Measurements from ENCODE around the gene SF3B3.
"Not testable (repeated sequence)": the region's sequence is repeated elsewhere in the genome, so short reads cannot be mapped to it uniquely, and the experiment has no call there.

SF3B3 gene

GRCh38 chr16:70569752-70570151, 46.1 kb downstream of the SF3B3 start:
- FAIRE-seq: no peak

- FAIRE-seq: no peak
These were observed 47.5 kb downstream of the SF3B3 start for GRCh38 chr16:70570967-70571570.

DNA sequence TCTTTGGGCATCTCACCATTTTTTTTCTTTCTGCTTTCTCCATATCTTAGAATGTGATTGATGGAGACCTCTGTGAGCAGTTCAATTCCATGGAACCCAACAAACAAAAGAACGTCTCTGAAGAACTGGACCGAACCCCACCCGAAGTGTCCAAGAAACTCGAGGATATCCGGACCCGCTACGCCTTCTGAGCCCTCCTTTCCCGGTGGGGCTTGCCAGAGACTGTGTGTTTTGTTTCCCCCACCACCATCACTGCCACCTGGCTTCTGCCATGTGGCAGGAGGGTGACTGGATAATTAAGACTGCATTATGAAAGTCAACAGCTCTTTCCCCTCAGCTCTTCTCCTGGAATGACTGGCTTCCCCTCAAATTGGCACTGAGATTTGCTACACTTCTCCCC, 48.0 kb downstream of the SF3B3 start:
- FAIRE-seq: no peak

DNA sequence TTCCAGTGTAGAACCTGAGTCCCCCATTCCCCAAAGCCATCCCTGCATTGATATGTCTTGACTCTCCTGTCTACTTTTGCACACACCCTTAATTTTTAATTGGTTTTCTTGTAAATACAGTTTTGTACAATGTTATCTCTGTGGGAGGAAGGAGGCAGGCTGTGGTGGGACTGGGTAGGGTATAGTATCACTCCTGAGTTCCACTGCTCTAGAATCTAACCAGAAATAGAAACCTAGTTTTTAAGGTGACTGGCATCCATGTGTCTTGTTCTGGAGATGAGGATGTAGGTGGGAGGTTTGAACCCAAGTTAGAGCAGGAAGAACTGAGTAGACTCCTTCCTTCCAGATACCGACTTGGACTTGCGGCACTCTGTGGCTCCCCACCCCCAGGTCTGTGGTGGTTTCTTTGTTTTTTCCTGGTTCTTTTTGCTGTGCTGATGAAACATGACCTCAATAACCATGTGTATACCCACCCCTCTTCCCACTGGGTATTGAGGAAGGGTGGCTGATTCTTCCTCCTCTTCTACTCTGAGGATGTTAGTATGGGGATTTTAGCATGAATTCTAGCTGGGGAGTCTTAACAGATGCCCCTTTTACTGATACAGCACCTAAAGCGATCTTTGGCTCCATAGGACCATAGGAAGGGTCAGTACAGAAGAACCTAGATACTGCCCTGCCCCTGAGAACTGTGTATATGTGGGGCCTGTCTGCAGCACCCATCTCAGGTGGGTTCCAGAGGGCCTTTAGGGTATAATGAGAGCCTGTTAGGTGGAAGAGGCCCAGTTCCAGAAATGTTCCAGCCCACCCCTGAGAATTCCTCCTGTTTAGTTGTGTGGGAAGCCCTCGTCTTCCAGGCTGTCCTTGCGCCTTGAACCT, 48.7 kb downstream of the SF3B3 start:
- FAIRE-seq: no peak

DNA sequence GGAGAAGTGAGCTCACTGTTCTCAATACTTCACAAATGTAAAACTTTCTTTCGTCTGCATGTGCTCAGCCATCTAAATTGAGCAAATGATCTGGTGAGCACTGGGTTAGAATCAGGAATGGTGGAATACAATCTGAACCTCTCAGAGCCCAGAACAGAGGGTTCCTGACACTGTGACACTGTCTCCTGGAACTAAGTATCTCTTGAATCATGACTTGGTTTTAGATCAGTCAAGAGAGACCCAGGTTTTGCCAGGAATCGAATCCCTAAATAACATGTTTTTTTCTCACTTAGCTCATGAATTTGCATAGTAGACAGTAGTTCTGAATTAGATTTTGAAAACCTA, 49.3 kb downstream of the SF3B3 start:
- no peak for FAIRE-seq

GRCh38 chr16:70573451-70574121, 50.0 kb downstream of the SF3B3 start:
- FAIRE-seq: no peak

GRCh38 chr16:70574595-70575271, 51.1 kb downstream of the SF3B3 start:
- no peak for FAIRE-seq

GRCh38 chr16:70575376-70575775, 51.8 kb downstream of the SF3B3 start:
- no peak for FAIRE-seq

DNA sequence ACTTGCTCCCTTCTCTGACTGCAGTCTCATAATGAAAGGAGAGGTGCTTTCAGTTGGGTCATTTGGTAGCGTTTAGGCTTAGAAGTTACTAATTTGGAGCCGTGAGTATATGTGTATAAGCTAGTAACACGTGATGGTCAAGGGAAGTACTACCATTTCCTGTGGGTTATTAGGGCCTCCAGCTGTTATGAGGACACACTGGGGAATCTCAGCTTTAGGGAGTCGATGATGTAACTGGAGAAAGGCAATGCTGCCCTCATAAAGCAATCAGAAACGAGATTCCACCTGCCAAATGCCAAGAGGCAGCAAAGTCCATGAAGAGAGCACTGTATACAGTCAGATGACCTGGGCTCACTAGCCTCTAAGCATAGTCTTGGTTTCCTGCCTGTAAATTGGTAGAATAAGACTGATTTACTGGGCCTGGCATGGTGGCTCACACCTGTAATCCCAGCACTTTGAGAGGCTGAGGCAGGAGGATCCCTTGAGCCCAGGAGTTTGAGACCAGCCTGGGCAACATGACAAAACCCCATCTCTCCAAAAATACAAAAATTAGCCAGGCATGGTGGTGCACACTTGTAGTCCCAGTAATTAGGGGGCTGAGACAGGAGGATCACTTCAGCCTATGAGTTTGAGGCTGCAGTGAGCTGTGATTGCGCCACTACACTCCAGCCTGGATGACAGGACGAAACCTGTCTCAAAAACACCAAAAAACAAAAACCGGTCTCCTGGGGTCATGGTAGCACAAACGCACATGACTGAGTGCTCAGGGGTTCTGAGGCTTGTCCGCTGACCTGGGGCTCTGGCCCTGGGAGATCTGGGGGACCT, 53.0 kb downstream of the SF3B3 start:
- no peak for FAIRE-seq

DNA sequence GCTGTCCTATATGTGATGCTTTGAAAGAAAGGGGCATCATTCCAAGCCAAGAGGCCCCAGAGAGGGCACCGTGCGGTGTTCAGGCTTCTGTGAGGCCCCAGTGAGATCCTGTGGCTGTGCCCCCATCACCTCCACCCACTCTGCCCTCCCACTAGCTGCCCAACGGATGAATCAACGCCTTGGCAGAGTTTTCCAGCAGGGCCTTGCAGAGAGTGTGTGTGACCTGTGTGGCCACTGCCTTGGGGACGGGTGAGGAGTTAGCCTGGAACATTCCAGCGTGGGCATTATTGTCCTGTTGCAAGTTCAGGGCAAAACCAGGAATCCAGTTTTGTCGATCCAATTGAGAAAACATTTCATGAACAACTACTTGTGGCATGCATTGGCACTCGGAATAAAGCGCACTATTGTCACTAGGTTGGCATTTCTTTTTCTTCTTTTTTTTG, 53.7 kb downstream of the SF3B3 start:
- no peak for FAIRE-seq

DNA sequence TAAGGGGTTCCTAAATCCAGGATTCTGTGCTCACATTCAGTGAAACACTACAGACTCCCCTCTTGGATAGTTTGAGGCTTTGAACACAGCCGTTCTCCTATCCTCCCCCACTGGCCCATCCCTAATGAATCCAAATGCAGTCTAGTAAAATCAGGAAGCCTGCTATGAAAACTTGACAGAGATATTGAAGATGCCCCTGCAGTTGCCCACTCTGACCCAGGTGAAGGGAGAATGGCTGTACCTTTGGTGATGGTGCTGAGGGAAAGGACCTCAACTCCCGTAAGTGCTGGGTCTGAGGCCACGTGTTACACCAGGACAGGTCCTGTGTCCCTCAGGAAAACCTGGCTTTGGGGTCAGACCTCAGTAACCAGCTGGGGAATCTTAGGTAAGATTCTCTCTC, 54.4 kb downstream of the SF3B3 start:
- FAIRE-seq: no peak

DNA sequence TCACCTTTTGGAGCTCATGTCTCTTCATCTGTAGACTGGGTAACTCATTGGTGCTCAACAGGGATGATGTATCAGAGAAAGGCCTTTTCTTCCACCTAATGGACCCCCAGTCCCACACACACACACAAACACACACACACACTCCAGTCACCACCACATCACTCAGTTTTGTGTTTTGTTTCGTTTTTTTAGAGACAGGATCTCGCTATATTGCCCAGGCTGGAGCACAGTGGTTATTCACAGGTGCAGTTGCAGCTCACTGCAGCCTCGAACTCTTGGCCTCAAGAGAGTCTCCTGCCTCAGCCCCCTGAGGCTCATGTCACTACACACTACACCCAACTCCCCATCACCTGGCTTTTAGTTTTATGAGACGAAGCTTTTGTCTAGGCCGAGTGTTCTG, 55.6 kb downstream of the SF3B3 start:
- no peak for FAIRE-seq

GRCh38 chr16:70579648-70580630, 56.3 kb downstream of the SF3B3 start:
- FAIRE-seq: no peak

DNA sequence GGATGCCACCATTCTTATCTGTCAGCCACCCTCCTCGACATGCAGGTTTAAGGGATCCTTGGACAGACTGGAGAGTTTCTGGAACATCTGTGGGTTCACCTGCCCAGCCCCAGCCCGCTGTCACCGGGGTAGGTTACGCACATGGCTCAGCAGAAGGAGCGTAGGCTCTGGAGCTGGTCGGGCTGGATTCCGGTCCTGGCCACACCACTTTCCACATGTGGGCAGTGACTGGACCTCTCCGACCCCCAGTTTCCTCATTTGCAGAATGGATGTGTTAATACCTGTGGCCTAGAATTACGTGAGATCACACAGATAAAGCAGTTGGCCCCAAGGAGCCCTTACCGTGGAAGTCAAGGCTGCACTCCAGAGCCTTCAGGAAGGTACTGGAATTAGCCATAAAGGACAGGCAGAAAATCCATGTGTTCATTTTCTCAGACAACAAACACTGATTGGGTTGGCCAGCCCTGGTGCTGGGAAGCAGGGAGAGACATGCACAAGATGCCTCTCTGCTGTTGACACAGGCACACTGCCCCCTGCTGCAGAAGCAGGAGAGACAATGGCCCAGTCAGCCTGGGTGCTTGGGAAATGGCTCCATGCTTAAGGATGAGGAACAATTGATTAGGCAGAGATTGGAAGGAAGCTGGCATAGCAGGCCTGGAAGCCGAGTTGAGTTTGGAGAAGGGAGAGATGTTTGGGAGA, 58.8 kb downstream of the SF3B3 start:
- no peak for FAIRE-seq

DNA sequence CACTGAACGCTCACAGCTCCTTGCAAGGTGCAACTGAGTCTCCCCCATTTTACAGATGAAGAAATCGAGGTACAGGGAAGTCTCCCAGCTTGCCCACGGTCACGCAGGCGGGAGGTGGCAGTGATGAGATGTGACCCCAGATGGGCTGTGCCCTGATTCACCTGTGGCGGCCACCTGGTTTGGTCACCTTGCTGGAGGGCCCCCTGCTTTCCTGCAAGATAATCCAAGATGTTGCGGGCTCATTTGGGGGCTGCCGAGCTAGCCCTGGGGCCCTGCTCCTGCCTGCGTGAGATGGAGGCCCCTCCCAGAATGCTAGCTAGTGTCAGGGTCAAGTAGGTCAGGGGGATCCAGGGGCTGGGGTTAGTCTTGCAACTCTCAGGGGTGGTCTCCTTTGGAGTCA, 63.1 kb downstream of the SF3B3 start:
- FAIRE-seq: no peak

DNA sequence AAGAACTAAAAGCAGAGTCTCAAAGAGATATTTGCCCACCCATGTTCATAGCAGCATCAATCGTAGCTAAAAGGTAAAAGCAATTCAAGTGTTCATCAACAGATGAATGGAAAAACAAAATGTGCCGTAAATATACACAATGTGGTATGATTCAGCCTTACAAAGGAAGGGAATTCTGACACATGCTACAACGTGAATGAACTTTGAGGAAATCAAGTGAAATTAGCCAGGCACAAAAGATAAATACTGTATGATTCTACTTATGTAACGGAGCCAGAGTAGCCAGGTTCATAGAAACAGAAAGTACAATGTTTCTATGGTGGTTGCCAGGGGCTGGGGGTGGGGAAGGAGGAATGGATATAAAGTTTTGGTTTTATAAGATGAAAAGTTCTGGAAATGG, 64.9 kb downstream of the SF3B3 start:
- no peak for FAIRE-seq

DNA sequence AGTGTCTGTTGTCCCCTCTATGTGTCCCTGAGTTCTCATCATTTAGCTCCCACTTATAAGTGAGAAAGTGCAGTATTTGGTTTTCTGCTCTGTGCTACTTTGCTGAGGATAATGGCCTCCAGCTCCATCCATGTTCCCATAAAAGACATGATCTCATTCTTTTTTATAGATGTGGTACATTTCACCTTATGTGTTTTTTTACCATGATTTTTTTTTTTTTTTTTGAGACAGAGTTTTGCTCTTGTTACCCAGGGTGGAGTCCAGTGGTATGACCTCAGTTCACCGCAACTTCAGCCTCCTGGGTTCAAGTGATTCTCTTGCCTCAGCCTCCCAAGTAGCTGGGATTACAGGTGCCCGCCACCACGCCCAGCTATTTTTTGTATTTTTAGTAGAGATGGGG, 65.8 kb downstream of the SF3B3 start:
- not testable (repeated sequence) for FAIRE-seq

DNA sequence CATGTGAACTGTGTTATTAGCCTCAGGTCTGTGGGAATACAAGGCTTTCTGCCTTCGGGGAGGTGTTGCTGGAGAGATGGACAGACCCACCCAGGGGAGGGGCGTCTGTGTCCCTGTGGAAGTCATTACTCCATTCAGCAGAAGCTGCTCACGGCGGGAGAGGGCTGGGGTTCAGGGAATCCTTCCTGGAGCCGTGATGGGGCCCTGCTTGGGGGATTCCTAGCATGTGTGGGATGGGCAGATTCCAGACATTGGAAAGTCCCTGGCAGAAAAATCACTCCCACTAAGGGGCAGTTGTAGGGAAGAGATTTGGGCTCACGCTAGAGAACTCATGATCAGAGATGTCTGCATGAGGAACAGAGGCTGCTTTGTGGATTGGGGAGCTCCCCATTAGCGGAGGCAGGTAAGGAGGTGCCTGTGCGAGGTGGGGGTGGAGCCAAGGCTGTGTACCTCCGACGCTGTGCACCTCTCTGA, 66.4 kb downstream of the SF3B3 start:
- no peak for FAIRE-seq

GRCh38 chr16:70590722-70591415, 67.3 kb downstream of the SF3B3 start:
- no peak for FAIRE-seq

DNA sequence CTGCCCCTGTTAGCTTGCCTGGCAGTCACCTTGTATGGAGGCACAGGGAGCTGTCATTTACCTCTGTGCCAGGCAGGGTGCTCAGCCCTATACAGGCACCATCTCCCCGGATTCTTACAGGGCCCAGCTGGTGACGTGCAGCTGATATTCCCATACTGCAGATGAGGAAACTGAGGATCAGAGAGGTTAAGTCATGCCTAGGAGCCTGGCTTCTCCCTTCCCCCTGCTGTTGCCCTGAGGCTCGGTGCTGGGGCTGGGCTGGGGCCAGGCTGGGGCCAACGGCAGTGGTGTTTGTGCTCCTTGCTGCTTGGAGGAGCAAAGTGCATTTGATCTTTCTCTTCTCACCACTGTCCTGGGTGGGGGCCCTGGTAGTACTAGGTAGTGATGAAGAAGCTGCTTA, 68.0 kb downstream of the SF3B3 start:
- no peak for FAIRE-seq
